Measurements from ENCODE around the gene ATP6V0B. TPM values are rescaled to one million over a fixed set of nuclear protein-coding genes. Genes with fewer than 3 reads are reported as not detected.
A peak's percentile ranks its signal among the peaks of the same experiment; 100 is the strongest.

The ATP6V0B gene
- total and polyA plus RNA-seq, 9 of the 15 experiments (the other 6 are each of a cell fraction or from before 2014, with no cell fraction given) = 137 to 328 (median 220) TPM

GRCh38 chr1:43946236-43947060 lies 28.3 kb upstream of the ATP6V0B start, which contains the start of gene IPO13 (continued):
- TF ChIP-seq ZBTB40 (IDR thresholded peaks at IDR 0.05) (peak; percentile 93), ZBTB40 (CRISPR knock-in tag; IDR thresholded peaks at IDR 0.05) (no peak), IRF9 (tag; IDR thresholded peaks at IDR 0.05) (no peak), TCF3 (CRISPR knock-in tag; IDR thresholded peaks at IDR 0.05) (peak; percentile 26; the same call in 1 of the 2 replicates), ZNF311 (CRISPR knock-in tag; IDR thresholded peaks at IDR 0.05) (no peak), SLC30A9 (CRISPR knock-in tag; IDR thresholded peaks at IDR 0.05) (no peak), KAT7 (CRISPR knock-in tag; IDR thresholded peaks at IDR 0.05; ENCODE audit: borderline replicate concordance) (peak; percentile 97; the same call in 1 of the 2 replicates), NCOR1 (IDR thresholded peaks at IDR 0.05) (no peak), TAF15 (IDR thresholded peaks at IDR 0.05; ENCODE audit: low read depth, low read length) (peak; percentile 50; the same call in 1 of the 2 replicates), KLF16 (IDR thresholded peaks at IDR 0.05) (peak; percentile 58; the same call in 1 of the 2 replicates), TRIM25 (IDR thresholded peaks at IDR 0.05; ENCODE audit: borderline replicate concordance) (no peak), ZFP36 (IDR thresholded peaks at IDR 0.05; ENCODE audit: low read depth, low read length, partially characterized antibody) (peak; percentile 16), THAP7 (CRISPR knock-in tag; IDR thresholded peaks at IDR 0.05) (no peak), PRPF4 (IDR thresholded peaks at IDR 0.05; ENCODE audit: insufficient read depth, low read depth, low read length, poor library complexity, severe bottlenecking) (no peak), TCFL5 (CRISPR knock-in tag; conservative IDR thresholded peaks at IDR 0.05) (no peak)

All from K562 (cell line).